ENCODE measurements around the gene NDST4. TPM values are rescaled to one million over a fixed set of nuclear protein-coding genes. Genes with fewer than 3 reads are reported as not detected.

Gene NDST4
- total RNA-seq, 1 experiment from 2014 or later = not detected

DNA sequence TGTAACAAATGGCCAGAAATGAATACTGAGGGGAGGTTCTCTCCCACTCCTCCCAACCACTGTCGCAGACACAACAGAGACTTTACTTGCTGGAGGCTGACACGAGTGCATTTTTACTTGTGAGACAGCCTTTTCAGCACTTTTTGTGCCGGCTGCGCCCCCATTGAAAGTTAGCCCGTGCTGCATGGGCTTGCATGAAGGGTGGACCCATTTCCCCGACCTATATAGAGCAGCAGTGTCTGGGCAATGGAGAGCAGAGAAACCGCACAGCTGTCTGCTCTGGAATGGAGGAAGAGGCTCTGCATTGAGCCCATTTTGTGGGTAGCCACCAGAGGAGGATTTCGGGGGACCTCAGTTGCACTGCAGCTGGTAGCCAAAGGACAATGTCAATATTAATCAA lies 306.1 kb downstream of the NDST4 start:
- no peak overlapping the region for H3K27ac ChIP-seq (ENCODE audit: low read length)
- H3F3A ChIP-seq (ENCODE audit: low read length, unreplicated experiment) = no peaks in the 10 kb centered on the region
- H3K36me3 ChIP-seq (ENCODE audit: low read depth, low read length) = no peaks in the 10 kb centered on the region
- H4K20me1 ChIP-seq (ENCODE audit: low read length) = no peaks in the 10 kb centered on the region
- H3K4me1 ChIP-seq (ENCODE audit: insufficient read depth, low read length) = no peaks in the 10 kb centered on the region; the same call in 1 of the 2 replicates
- TF ChIP-seq, protein P1, sequence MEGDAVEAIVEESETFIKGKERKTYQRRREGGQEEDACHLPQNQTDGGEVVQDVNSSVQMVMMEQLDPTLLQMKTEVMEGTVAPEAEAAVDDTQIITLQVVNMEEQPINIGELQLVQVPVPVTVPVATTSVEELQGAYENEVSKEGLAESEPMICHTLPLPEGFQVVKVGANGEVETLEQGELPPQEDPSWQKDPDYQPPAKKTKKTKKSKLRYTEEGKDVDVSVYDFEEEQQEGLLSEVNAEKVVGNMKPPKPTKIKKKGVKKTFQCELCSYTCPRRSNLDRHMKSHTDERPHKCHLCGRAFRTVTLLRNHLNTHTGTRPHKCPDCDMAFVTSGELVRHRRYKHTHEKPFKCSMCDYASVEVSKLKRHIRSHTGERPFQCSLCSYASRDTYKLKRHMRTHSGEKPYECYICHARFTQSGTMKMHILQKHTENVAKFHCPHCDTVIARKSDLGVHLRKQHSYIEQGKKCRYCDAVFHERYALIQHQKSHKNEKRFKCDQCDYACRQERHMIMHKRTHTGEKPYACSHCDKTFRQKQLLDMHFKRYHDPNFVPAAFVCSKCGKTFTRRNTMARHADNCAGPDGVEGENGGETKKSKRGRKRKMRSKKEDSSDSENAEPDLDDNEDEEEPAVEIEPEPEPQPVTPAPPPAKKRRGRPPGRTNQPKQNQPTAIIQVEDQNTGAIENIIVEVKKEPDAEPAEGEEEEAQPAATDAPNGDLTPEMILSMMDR (conservative IDR thresholded peaks at IDR 0.05; ENCODE audit: low read depth, low read length) = no peak
- TF ChIP-seq EZH2 (IDR thresholded peaks at IDR 0.05; ENCODE audit: low read length, unreplicated experiment) (no peak), EZH2phosphoT487 (IDR thresholded peaks at IDR 0.05; ENCODE audit: borderline replicate concordance, low read length) (no peak)
- no peaks in the 10 kb centered on the region for H3K9me2 ChIP-seq (replicated peaks; ENCODE audit: low read length)
- ChIA-PET CTCF (interaction anchor here (0.7 kb wide), 1 partner anchor 356 kb away, joined by 3 read pairs; no protein-coding TSS in a partner anchor), POLR2A (ENCODE audit: unreplicated experiment) (no interaction called here)
- DNase-seq (no peak), ATAC-seq (no peak)
- no peaks in the 10 kb centered on the region for H3K27me3 ChIP-seq (ENCODE audit: low read length)
- H3K9me3 ChIP-seq (ENCODE audit: low read length) = no peaks in the 10 kb centered on the region
- BruUV-seq (replicated peaks) = no TSS peak
- no peak overlapping the region for H3K4me2 ChIP-seq (ENCODE audit: low read length)
- no peak overlapping the region for H3K4me3 ChIP-seq (ENCODE audit: low read length)
- no peak overlapping the region for H2AFZ ChIP-seq (ENCODE audit: low read length)
- no peak overlapping the region for H3K9ac ChIP-seq (ENCODE audit: low read length)
- intact Hi-C loops (cut with micrococcal nuclease) = loop anchor here (5.0 kb wide), 1 partner anchor 420 kb away; no protein-coding TSS in a partner anchor
- H3K79me2 ChIP-seq (ENCODE audit: low read length) = no peaks in the 10 kb centered on the region

DNA sequence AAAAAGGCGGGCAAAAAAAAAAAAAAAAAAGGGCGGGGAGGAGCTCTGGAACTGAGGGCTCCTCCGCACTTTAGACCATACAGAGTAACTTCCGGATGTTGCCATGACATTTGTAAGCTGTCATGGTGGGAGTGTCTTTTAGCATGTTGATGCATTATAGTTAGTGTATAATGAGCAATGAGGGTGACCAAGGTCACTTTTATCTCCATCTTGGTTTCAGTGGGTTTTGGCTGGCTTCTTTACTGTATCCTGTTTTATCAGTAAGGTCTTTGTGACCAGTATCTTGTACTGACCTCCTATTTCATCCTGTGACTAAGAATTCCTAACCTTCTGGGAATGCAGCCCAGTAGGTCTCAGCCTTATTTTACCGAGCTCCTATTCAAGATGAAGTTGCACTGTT lies 321.4 kb downstream of the NDST4 start:
- POLR2A ChIA-PET (ENCODE audit: unreplicated experiment) = no interaction called here
- intact Hi-C loops (cut with micrococcal nuclease) = no loop called here
- no TSS peak for BruUV-seq (replicated peaks)

DNA sequence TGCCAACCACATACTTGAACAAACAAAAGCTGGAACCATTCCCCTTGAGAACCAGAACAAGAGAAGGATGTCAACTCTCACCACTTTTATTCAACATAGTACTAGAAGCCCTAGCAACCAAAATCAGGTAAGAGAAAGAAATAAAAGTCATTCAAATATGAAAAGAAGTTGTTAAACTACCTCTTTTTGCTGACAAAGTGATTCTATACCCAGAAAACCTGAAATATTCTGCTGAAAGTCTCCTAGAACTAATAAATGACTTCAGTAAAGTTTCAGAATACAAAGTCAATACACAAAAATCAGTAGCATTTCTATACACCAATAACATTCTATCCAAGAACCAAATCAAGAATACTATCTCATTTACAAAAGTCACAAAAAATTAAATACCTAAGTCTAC lies 327.9 kb downstream of the NDST4 start:
- CTCF ChIA-PET = no interaction called here
- no peak for DNase-seq

More for the DNA sequence above, 321.4 kb downstream of the NDST4 start:
- CTCF ChIA-PET = no interaction called here
- no peak for DNase-seq
- Histone ChIP-seq H3K9me2 (replicated peaks; ENCODE audit: low read length) (no peaks in the 10 kb centered on the region), H3F3A (ENCODE audit: low read length, unreplicated experiment) (no peaks in the 10 kb centered on the region), H3K4me3 (ENCODE audit: low read length) (no peak overlapping the region), H3K4me1 (ENCODE audit: insufficient read depth, low read length) (no peaks in the 10 kb centered on the region), H3K9me3 (ENCODE audit: low read length) (no peaks in the 10 kb centered on the region), H3K9ac (ENCODE audit: low read length) (no peak overlapping the region), H3K79me2 (ENCODE audit: low read length) (no peaks in the 10 kb centered on the region), H2AFZ (ENCODE audit: low read length) (no peak overlapping the region), H4K20me1 (ENCODE audit: low read length) (no peaks in the 10 kb centered on the region), H3K27me3 (ENCODE audit: low read length) (no peaks in the 10 kb centered on the region), H3K27ac (ENCODE audit: low read length) (no peak overlapping the region), H3K4me2 (ENCODE audit: low read length) (no peak overlapping the region), H3K36me3 (ENCODE audit: low read depth, low read length) (no peaks in the 10 kb centered on the region)
- peak; percentile 38 for ATAC-seq
- no peak for TF ChIP-seq EZH2phosphoT487 (IDR thresholded peaks at IDR 0.05; ENCODE audit: borderline replicate concordance, low read length)
- TF ChIP-seq, protein P1 (conservative IDR thresholded peaks at IDR 0.05; ENCODE audit: low read depth, low read length) = no peak
- TF ChIP-seq EZH2 (IDR thresholded peaks at IDR 0.05; ENCODE audit: low read length, unreplicated experiment) = no peak

More for the DNA sequence above, 327.9 kb downstream of the NDST4 start:
- Histone ChIP-seq H3F3A (ENCODE audit: low read length, unreplicated experiment) (no peaks in the 10 kb centered on the region), H3K27ac (ENCODE audit: low read length) (no peak overlapping the region), H3K9me2 (replicated peaks; ENCODE audit: low read length) (no peaks in the 10 kb centered on the region), H3K27me3 (ENCODE audit: low read length) (no peaks in the 10 kb centered on the region), H3K9me3 (ENCODE audit: low read length) (no peaks in the 10 kb centered on the region), H3K4me1 (ENCODE audit: insufficient read depth, low read length) (no peaks in the 10 kb centered on the region), H3K4me3 (ENCODE audit: low read length) (no peak overlapping the region), H3K4me2 (ENCODE audit: low read length) (no peak overlapping the region), H2AFZ (ENCODE audit: low read length) (no peak overlapping the region), H3K9ac (ENCODE audit: low read length) (no peak overlapping the region), H4K20me1 (ENCODE audit: low read length) (no peaks in the 10 kb centered on the region), H3K36me3 (ENCODE audit: low read depth, low read length) (no peaks in the 10 kb centered on the region), H3K79me2 (ENCODE audit: low read length) (no peaks in the 10 kb centered on the region)
- no TSS peak for BruUV-seq (replicated peaks)
- ATAC-seq = no peak
- POLR2A ChIA-PET (ENCODE audit: unreplicated experiment) = no interaction called here
- intact Hi-C loops (cut with micrococcal nuclease) = loop anchor here (10.0 kb wide), 1 partner anchor 329 kb away; the partner anchor contains the start of gene NDST4
- TF ChIP-seq, protein P1 (conservative IDR thresholded peaks at IDR 0.05; ENCODE audit: low read depth, low read length) = no peak
- TF ChIP-seq EZH2phosphoT487 (IDR thresholded peaks at IDR 0.05; ENCODE audit: borderline replicate concordance, low read length) (no peak), EZH2 (IDR thresholded peaks at IDR 0.05; ENCODE audit: low read length, unreplicated experiment) (no peak)

Data from PC-3 (cell line).